KBM-7 (cell line): ENCODE measurements around the gene MFSD8.
"Not testable (repeated sequence)": the region's sequence is repeated elsewhere in the genome, so short reads cannot be mapped to it uniquely, and the experiment has no call there.

Experiments used
- DNase-seq: peaks from one replicate; pipeline ENCODE4 v3.0.0-alpha.2; 2015
- in situ Hi-C: fragments of 300-500 bp; cut with MboI; formaldehyde crosslinking; loops from 2 replicates; pipeline ENCODE4 v1.14.3; 2020; ENCODE audit warnings: low sequenced_read_pairs, low pct_unique_long_range_greater_than_20kb, mixed read lengths

Gene MFSD8

GRCh38 chr4:127959794-127960193 lies 5.2 kb downstream of the MFSD8 start:
- in situ Hi-C loops, result no loop called here

GRCh38 chr4:127957105-127957504 lies 7.9 kb downstream of the MFSD8 start:
- in situ Hi-C loops, result no loop called here
- DNase-seq, result no peak

More at GRCh38 chr4:127959794-127960193, 5.2 kb downstream of the MFSD8 start:
- DNase-seq, result no peak

DNA sequence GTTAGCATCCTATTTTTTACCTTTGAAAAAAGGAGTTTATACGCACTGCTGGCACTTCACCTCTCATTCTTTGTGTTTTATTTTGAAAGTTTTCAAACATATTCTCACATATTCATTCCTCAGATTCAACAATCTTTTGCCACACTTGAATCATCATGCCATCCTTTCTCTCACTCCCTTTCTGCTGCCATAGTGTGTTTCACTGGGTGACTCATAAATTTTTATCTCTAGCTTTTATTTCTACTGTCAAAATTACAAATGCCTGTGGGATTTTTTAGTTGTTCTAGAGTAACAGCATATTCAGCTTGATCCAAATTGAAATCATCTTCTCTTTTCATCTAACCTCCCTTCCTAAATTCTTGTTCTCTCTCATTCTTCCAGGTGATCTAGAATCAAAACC lies 28.0 kb downstream of the MFSD8 start:
- no peak for DNase-seq
- in situ Hi-C loops, result no loop called here

- in situ Hi-C loops, DNase-seq: not testable (repeated sequence)
These were observed 33.1 kb downstream of the MFSD8 start for GRCh38 chr4:127931836-127932235.

DNA sequence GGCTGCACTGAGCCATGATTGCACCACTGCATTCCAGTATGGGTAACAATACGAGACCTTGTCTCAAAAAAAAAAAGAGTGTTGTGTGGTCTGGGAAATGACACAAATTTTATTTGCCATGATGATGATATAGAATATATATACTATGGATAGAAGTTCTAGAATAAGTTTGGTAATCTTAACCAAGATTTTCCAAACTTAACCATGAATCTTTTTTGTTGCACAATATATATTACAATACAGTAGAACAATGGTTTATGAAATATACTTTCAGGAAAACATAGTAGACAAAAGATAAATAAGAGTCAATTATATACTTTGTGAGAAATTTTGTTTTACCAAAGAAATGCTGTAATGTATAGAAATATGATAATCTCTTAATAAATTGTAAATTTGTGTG lies 34.8 kb downstream of the MFSD8 start:
- in situ Hi-C loops, result no loop called here
- no peak for DNase-seq

- in situ Hi-C loops, DNase-seq: not testable (repeated sequence)
These were observed 39.3 kb downstream of the MFSD8 start for GRCh38 chr4:127925720-127926119.

GRCh38 chr4:127922226-127922625 lies 42.7 kb downstream of the MFSD8 start:
- in situ Hi-C loops, result no loop called here
- DNase-seq, result no peak

DNA sequence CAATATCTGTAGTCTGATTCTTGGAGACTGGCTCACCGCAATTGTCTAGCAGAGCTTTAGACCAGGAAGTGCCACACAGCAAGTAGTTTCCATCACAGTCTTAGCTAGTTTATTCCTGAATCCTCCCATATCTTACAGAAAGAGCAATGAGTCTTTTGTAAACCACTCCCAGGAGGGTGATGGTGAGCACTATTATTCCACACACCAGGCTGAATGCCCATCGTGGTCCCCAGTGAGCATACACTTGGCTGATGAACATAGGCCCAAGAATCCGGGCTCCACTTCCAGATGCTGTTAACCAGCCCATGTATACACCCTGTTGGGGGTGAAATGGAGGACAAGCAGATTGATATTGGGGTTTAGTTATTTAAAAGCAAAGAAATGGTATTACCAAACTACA lies 44.5 kb downstream of the MFSD8 start:
- in situ Hi-C loops, result no loop called here
- DNase-seq, result no peak

GRCh38 chr4:127917151-127917550 lies 47.8 kb downstream of the MFSD8 start:
- in situ Hi-C loops, result no loop called here
- no peak for DNase-seq

DNA sequence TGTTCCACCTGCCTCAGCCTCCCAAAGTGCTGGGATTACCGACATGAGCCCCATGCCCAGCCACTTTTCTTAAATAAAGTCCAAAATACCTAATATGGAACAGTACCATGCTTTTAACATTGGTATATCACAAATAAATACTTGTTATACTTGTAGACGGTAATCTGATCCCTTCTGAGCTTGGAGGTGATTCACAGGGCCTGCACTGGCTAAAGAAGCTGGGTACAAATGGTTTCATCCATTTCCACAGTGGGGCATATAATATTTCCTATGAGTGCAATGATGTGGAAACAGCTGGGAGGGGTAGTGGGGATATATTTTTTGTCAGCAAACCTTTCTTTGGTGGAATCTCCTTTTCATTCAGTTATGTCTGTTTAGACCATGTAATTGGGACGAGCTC lies 48.5 kb downstream of the MFSD8 start:
- DNase-seq, result no peak
- in situ Hi-C loops, result no loop called here

DNA sequence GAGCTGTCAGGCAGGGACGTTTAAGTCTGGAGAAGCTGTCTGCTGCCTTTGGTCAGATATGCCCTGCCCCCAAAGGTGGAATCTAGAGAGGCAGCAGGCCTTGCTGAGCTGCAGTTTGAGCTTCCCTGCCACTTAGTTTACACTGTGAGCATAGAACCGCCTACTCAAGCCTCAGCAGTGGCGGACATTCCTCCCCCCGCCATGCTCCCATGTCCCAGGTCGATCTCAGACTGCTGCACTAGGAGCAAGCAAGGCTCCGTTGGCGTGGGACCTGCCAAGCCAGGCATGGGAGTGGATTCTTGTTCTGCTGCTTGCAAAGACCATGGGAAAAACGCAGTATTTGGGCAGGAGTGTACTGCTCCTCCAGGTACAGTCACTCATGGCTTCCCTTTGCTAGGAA lies 59.9 kb downstream of the MFSD8 start:
- in situ Hi-C loops, result no loop called here
- no peak for DNase-seq

GRCh38 chr4:127899682-127900081 lies 65.3 kb downstream of the MFSD8 start:
- DNase-seq, in situ Hi-C loops: not testable (repeated sequence)

GRCh38 chr4:127896528-127896927 lies 68.4 kb downstream of the MFSD8 start:
- DNase-seq, result no peak
- in situ Hi-C loops, result no loop called here

DNA sequence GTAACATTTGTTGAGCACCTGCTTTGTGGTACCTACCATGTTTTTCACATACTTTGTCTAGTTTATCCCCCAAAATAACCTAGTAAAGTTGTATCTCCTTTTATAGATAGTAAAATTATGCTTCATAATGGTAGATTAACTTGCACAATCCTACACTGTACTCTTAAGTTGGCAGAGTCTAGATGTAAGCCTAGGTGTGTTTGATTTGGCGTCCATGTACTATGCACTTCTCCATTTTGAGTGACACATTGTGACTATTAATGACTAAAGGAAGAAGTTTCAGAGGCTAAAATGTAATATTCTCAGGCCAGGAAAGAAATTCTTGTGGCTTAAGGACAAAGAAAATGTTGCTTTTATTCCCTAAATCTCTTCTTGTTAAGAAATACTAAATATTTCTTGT lies 68.9 kb downstream of the MFSD8 start:
- in situ Hi-C loops, result no loop called here

DNA sequence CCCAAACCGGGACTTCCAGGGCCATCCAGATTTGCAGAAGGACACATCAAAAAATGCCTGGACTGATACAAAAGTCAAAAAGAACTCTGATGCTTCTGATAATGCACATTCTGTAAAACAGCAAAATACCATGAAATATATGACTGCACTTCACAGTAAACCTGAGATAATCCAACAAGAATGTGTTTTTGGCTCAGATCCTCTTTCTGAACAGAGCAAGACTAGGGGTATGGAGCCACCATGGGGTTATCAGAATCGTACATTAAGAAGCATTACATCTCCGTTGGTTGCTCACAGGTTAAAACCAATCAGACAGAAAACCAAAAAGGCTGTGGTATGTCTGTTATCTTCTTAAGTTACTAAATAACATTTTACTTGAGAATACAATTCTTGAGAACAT lies 75.1 kb downstream of the MFSD8 start:
- in situ Hi-C loops, result no loop called here
- no peak for DNase-seq

More for the DNA sequence above, 68.9 kb downstream of the MFSD8 start:
- no peak for DNase-seq

- DNase-seq, result no peak
- in situ Hi-C loops, result no loop called here
These were observed 76.4 kb downstream of the MFSD8 start for GRCh38 chr4:127888559-127888958.

GRCh38 chr4:127881563-127881864 lies 83.5 kb downstream of the MFSD8 start:
- in situ Hi-C loops, result no loop called here
- DNase-seq, result no peak

DNA sequence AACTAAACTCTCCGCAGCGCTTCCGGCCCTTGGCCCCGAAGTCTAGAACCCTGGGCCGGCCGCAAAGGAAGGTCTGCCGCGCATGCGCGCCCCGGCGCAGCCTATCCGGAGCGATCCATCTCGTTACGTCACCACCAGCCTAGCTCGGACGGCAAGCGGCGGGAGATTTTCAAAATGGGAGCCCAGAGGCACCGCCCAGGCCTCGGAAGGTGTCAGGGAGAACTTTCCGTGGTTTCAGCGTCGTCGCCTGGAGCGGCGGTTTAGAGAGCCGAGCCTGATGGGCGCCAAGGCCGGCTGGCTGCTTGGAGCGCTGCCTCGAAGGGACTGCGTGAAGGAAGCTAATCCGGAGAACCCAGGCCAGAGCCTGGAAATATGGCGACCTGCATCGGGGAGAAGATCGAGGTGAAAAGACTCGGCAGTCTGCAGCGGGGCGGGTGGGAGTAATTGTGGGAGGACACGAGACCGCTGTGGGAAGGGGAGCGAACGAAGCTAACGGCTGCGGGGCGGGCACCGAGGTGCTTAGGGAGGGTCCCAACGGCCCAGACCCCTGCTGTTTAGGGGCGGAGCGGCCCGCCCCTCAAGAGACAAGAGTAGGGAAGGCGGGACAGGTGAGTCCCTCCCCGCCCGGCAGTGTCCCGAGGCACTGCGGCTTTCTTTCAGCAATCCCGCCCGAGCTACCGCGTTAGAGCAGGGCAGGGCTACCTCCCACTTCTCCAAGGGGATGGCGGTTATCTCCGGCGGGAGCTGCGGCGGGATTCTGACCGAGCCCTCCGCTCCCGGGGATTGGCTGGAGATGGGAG lies 84.0 kb downstream of the MFSD8 start, which contains the start of gene PLK4:
Gene PLK4, plus strand, starts transcription at position 131 of the 800 bp plus-strand sequence. Its CDS starts 242 bp downstream, at position 373.
- in situ Hi-C loops, result no loop called here
- peak; percentile 97 for DNase-seq

DNA sequence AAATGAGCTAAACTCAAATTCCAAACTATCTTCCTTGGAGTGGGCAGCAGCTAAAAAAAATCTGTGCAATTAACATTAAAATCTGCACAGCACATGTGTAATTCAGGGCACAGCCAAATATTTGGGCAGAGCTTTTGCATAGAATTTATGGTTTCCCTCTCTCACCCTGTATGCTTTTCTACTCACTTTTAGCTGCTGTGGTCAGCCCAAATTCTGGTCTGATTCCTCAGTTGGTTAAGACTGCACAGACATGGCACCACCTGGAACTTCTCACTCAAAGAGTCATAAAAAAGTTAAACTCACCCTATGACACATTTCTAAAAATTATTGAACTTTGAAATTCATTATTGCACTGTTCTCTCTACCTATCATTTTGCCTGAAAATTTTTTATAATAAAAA lies 89.2 kb downstream of the MFSD8 start:
- no peak for DNase-seq
- in situ Hi-C loops, result no loop called here

DNA sequence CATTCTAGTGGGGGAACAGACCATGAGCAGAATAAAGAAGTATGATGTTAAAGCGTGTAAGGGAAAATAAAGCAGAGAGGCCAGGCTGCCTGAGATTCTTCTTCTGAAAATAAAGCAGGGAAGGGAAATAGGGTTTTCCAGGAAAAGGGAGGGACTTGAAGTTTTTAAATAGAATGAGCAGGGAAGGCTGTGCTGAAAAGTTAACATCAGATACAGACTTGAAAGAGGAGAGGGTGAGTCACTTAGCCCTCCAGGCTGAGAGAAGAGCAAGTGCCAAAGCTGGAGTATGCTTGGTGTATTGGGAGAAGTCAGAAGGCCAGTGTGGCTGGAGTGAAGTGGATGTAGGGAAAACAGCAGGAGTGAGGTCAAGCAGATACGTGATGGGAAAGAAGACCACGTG lies 94.3 kb downstream of the MFSD8 start:
- in situ Hi-C loops, result no loop called here
- DNase-seq, result no peak

DNA sequence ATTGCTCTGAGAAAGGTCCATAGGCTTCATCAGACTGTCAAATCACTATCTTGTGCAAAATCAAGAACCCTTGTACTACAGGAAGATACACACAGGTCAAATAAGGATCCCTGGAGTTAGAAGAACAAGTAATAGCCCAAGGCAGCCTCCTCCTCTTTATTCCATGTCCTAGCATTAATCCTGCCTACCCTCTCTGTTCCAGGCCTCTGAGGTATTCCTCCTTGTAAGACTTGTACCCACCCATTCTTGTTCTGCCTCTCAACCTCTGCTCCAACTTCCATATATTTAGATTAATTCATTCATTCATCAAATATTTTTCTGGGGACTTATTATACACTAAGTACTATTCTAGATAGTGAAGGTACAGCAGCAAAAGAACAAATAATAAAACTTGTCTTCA lies 94.7 kb downstream of the MFSD8 start:
- DNase-seq, result no peak
- in situ Hi-C loops, result no loop called here
